ENCODE results near the gene FOXL1. TPM values are rescaled to one million over a fixed set of nuclear protein-coding genes. Genes with fewer than 3 reads are reported as not detected.

The FOXL1 gene
- total and polyA plus RNA-seq, 2 of the 13 experiments (the other 11 are each of a cell fraction or from before 2014, with no cell fraction given) = not detected

DNA sequence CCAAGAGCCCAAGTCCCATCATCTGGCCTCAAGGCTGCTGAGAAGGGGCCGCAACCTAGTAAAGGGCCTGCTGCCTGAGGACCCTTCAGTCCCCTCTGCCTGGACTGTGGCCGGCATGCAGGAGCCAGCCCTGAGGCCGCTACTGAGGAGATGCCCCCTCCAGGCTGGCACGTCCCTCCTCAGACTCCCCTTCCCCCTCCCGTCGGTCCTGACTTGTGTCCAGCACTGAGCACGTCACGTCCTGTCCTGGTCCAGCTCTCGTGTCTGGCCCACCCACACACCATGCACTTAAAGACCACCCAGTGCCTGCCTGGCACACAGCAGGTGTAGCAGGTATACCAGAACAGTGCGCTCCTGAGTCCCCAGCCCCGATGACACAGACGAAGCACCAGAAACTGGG lies 32.9 kb upstream of the FOXL1 start (continued):
- TF ChIP-seq, protein P1, sequence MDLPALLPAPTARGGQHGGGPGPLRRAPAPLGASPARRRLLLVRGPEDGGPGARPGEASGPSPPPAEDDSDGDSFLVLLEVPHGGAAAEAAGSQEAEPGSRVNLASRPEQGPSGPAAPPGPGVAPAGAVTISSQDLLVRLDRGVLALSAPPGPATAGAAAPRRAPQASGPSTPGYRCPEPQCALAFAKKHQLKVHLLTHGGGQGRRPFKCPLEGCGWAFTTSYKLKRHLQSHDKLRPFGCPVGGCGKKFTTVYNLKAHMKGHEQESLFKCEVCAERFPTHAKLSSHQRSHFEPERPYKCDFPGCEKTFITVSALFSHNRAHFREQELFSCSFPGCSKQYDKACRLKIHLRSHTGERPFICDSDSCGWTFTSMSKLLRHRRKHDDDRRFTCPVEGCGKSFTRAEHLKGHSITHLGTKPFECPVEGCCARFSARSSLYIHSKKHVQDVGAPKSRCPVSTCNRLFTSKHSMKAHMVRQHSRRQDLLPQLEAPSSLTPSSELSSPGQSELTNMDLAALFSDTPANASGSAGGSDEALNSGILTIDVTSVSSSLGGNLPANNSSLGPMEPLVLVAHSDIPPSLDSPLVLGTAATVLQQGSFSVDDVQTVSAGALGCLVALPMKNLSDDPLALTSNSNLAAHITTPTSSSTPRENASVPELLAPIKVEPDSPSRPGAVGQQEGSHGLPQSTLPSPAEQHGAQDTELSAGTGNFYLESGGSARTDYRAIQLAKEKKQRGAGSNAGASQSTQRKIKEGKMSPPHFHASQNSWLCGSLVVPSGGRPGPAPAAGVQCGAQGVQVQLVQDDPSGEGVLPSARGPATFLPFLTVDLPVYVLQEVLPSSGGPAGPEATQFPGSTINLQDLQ (CRISPR knock-in tag; IDR thresholded peaks at IDR 0.05) = no peak
- TF ChIP-seq ZSCAN21 (CRISPR knock-in tag; IDR thresholded peaks at IDR 0.05; ENCODE audit: borderline replicate concordance) = no peak
- no peak for TF ChIP-seq ZNF850 (CRISPR knock-in tag; conservative IDR thresholded peaks at IDR 0.05)
- no peak for TF ChIP-seq ARID2 (CRISPR knock-in tag; IDR thresholded peaks at IDR 0.05; ENCODE audit: borderline replicate concordance)

DNA sequence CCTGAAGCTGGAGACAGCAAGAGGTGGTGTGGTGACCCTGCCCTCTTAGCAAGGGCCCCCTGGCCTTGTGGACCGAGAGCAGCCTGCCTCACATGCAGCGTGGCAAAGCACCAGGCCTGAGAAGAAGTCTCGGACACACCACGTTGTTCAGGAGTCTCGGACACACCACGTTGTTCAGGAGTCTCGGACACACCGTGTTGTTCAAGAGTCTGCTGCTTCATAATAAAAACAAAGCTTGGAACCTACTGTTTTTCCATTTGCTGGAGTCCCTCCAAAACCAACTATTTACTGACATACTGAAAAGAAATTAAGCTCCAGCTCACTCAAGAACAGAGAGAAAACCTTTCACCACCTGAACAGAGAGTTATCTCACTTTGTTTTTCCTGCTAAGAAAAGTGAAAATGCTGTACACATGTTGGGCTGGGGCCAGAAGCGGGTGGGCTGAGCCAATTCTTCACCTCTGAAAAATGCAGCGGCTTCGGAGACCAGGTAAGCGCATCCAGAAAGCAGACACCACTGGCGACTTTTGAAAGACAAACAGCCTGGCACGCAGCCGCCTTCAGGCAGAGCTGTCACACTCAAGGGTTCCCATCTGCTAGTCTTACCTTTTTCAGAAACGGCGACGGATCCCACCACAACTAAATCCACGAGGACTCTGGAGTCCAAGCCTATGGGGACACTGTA lies 32.3 kb upstream of the FOXL1 start:
- Histone ChIP-seq H4K20me1 (ENCODE audit: insufficient read depth, low read length) (no peaks in the 10 kb centered on the region), H3K27me3 (ENCODE audit: control insufficient read depth in 1 of 2, insufficient read depth in 2 of 2, low read length in 2 of 2) (no peaks in the 10 kb centered on the region), H3K4me3 (replicated peaks in 1 of 3; ENCODE audit: insufficient read depth in 1 of 3, low read depth in 2 of 3, low read length in 3 of 3) (no peak overlapping the region), H3K27ac (ENCODE audit: extremely low read length, insufficient read depth, low read length) (no peak overlapping the region), H3K79me2 (ENCODE audit: insufficient read depth, low read length) (no peaks in the 10 kb centered on the region), H3K36me3 (replicated peaks in 1 of 2; ENCODE audit: control insufficient read depth in 1 of 2, insufficient read depth in 2 of 2, low read length in 2 of 2) (peaks cover 28 to 71% of the 10 kb centered on the region in 2 experiments; a peak in 4 of 5 replicates), H3K4me2 (ENCODE audit: low read depth, low read length) (no peak overlapping the region), H3K4me1 (ENCODE audit: insufficient read depth, low read length) (no peaks in the 10 kb centered on the region), H3K9me3 (ENCODE audit: low read length) (no peaks in the 10 kb centered on the region), H2AFZ (ENCODE audit: low read length) (no peak overlapping the region), H3K9ac (ENCODE audit: insufficient read depth, low read depth, low read length) (no peak overlapping the region)
- CTCF ChIA-PET (ENCODE audit: low intra/inter-chr PET ratio, low total read pairs) = no interaction called here
- intact Hi-C loops (cut with micrococcal nuclease; ENCODE audit: unreplicated experiment) = no loop called here
- BruUV-seq (replicated peaks) = no TSS peak
- in situ Hi-C loops (cut with HindIII; ENCODE audit: extremely low pct_ligation_motif_present, low pct_unique_long_range_greater_than_20kb) = no loop called here
- DNase-seq (ENCODE audit: low spot score) (no peak), FAIRE-seq (no peak), ATAC-seq (no peak)
- WGBS (ENCODE audit: low lambda C conversion rate) = 96% methylated on average over 19 of the region's 19 CpGs
- POLR2A ChIA-PET = no interaction called here
- TF ChIP-seq ZNF614 (CRISPR knock-in tag; IDR thresholded peaks at IDR 0.05; ENCODE audit: borderline replicate concordance) = no peak
- TF ChIP-seq, protein P1 (CRISPR knock-in tag; IDR thresholded peaks at IDR 0.05) = no peak
- no peak for TF ChIP-seq ZNF549 (CRISPR knock-in tag; IDR thresholded peaks at IDR 0.05)
- TF ChIP-seq ZBTB20 (CRISPR knock-in tag; IDR thresholded peaks at IDR 0.05; ENCODE audit: borderline replicate concordance, low read depth) = no peak
- TF ChIP-seq, protein P2, sequence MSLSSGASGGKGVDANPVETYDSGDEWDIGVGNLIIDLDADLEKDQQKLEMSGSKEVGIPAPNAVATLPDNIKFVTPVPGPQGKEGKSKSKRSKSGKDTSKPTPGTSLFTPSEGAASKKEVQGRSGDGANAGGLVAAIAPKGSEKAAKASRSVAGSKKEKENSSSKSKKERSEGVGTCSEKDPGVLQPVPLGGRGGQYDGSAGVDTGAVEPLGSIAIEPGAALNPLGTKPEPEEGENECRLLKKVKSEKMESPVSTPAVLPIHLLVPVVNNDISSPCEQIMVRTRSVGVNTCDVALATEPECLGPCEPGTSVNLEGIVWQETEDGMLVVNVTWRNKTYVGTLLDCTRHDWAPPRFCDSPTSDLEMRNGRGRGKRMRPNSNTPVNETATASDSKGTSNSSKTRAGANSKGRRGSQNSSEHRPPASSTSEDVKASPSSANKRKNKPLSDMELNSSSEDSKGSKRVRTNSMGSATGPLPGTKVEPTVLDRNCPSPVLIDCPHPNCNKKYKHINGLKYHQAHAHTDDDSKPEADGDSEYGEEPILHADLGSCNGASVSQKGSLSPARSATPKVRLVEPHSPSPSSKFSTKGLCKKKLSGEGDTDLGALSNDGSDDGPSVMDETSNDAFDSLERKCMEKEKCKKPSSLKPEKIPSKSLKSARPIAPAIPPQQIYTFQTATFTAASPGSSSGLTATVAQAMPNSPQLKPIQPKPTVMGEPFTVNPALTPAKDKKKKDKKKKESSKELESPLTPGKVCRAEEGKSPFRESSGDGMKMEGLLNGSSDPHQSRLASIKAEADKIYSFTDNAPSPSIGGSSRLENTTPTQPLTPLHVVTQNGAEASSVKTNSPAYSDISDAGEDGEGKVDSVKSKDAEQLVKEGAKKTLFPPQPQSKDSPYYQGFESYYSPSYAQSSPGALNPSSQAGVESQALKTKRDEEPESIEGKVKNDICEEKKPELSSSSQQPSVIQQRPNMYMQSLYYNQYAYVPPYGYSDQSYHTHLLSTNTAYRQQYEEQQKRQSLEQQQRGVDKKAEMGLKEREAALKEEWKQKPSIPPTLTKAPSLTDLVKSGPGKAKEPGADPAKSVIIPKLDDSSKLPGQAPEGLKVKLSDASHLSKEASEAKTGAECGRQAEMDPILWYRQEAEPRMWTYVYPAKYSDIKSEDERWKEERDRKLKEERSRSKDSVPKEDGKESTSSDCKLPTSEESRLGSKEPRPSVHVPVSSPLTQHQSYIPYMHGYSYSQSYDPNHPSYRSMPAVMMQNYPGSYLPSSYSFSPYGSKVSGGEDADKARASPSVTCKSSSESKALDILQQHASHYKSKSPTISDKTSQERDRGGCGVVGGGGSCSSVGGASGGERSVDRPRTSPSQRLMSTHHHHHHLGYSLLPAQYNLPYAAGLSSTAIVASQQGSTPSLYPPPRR (CRISPR knock-in tag; IDR thresholded peaks at IDR 0.05; ENCODE audit: borderline replicate concordance) = no peak
- TF ChIP-seq, protein P3, sequence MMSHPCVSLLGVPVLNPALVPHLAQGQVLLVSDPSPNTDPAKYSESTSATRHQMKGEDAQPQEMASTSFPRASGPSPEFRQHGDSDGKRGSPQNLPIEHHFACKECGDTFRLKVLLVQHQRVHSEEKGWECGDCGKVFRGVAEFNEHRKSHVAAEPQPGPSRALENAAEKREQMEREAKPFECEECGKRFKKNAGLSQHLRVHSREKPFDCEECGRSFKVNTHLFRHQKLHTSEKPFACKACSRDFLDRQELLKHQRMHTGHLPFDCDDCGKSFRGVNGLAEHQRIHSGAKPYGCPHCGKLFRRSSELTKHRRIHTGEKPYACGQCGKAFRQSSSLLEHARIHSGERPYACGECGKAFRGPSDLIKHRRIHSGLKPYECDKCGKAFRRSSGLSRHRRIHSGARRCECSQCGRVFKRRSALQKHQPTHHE (CRISPR knock-in tag; IDR thresholded peaks at IDR 0.05; ENCODE audit: borderline replicate concordance) = no peak
